Psoas muscle (tissue), 8 donors: ENCODE data around the gene SPIB. TPM values are rescaled to one million over a fixed set of nuclear protein-coding genes. Genes with fewer than 3 reads are reported as not detected.
A peak's percentile ranks its signal among the peaks of the same experiment; 100 is the strongest.
"Not testable (repeated sequence)": the region's sequence is repeated elsewhere in the genome, so short reads cannot be mapped to it uniquely, and the experiment has no call there.

Source experiments
- ATAC-seq, 4 donors: fragments of 200-7000 bp; cut with Tn5 transposase; one replicate each; pipeline ENCODE4 v1.9.1; 2020; ENCODE audit warnings: moderate library complexity in 3 of 4, mild to moderate bottlenecking in 2 of 4
- DNase-seq, 2 donors: peaks; one replicate each; pipeline ENCODE4 v3.0.0-alpha.2; 2020
- H3K27ac ChIP-seq: fragments of 200-600 bp; one replicate; pipeline ENCODE4 v1.8.0; 2022
- H3K27me3 ChIP-seq, 3 donors: fragments of 200-600 bp in 1 of 3; one replicate each; pipeline versions ENCODE4 v1.6.1 to v1.8.0; 2013 to 2022; ENCODE audit warnings: low read length in 2 of 3, mild to moderate bottlenecking in 2 of 3, moderate library complexity in 1 of 3; ENCODE audit not compliant: insufficient read depth in 3 of 3
- H3K36me3 ChIP-seq, 2 donors: fragments of 200-600 bp in 1 of 2; one replicate each; pipeline versions ENCODE4 v1.6.1 to v1.8.0; 2013 to 2022; ENCODE audit warnings: low read depth in 1 of 2, mild to moderate bottlenecking in 1 of 2, moderate library complexity in 1 of 2; ENCODE audit not compliant: insufficient read depth in 1 of 2
- H3K4me1 ChIP-seq: fragments of 200-600 bp; one replicate; pipeline ENCODE4 v1.8.0; 2022
- H3K4me3 ChIP-seq: fragments of 200-600 bp; one replicate; pipeline ENCODE4 v1.8.0; 2022; ENCODE audit warnings: mild to moderate bottlenecking
- H3K9me3 ChIP-seq: fragments of 200-600 bp; one replicate; pipeline ENCODE4 v1.8.0; 2022
- WGBS, 3 donors: extraction: QIAGEN DNeasy Blood & Tissue Kit; methylation state at CpG; one replicate each; pipeline versions ENCODE4 v1.1.6 to v1.1.7; 2013; 5-methylcytosine and 5-hydroxymethylcytosine counted together
- intact Hi-C, 2 donors: fragments of 100-400 bp; cut with DNase I; formaldehyde crosslinking; loops; one replicate each; pipeline versions ENCODE4 v1.11.0 to v1.14.2; 2022
- polyA plus RNA-seq, 3 donors: library from polyadenylated mRNA; stranded (reverse); fragments of 200-250 nt; gene quantifications; one replicate each; pipeline ENCODE4 v1.2.3, GENCODE V29; 2013
- total RNA-seq, 4 donors: library from RNA; stranded (reverse); fragmentation: NEBNext Ultra II Directional in 2 of 4; extraction: Animal tissue kit (Norgen Biotek cat#: 25700) in 2 of 4; gene quantifications; one replicate each; pipeline versions ENCODE4 v1.2.1 to v1.2.4, GENCODE V29; 2021 to 2023
- TF ChIP-seq, protein P1 (sequence below): fragments of 200-600 bp; IDR thresholded peaks from one replicate; pipeline ENCODE4 v1.8.0; 2022; ENCODE audit warnings: antibody characterized with exemption
- donor health status: healthy with polysubstance abuse.
- donor health status: DM: no; HTN: no; CAD: no; lungs with moderate emphysema.
- donor health status: Bipolar disorder and iron deficiency.
- donor health status: healthy.
- donor health status: DM: yes; HTN: yes; CAD: no.
- donor health status: DM: no; HTN: no; CAD: no.
- donor health status: DM: no; HTN: no; CAD: no.
- donor health status: DM: yes; HTN: yes; CAD: no.

Gene SPIB
- total and polyA plus RNA-seq, 7 donors, result 0.05 to 0.44 (median 0.11) TPM; not detected in 2

DNA sequence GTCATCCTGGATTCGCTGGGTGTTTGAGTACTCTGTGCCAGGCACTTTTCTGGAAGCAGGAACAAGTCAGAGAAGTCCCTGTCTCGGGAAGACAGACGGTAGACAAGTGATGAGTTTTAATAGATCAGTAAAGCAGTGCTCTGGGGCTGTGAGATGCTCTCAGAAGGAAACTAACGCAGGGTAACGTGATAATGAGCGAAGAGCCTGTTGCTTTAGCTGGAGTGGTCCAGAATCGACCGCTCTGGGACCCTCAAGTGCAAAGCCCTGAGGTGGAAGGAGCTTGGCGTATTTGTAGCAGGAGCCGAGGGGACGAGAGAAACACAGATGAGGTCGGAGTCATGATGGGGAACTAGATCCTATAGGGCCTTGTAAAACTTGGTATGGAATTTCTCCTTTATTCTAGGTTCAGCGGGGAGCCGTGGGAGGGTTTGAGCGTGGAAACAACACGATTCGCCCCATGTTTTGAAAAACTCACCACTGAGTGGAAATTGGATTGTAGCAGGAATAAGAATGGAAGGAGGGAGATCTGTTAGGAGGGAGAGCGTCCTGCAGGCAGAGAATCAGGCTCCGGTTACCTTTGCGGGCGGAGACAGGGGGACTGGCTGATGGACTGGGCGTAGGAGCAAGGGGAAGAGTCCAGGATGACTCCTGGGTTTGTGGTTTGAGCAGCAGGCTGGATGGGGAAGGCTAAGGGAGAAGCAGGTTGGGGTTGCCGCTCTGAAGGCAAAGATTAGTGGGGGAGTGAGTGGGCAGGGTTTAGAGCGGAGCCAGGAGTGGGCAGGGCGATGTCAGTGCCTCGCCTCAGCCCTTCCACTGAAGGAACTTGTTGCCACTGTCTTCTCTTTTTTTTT lies 33.8 kb upstream of the SPIB start:
- H3K36me3 ChIP-seq, result peaks cover 0 to 32% of the 10 kb centered on the region in 2 donors
- intact Hi-C loops, result loop anchor here in 1 of 2 donors (5.0 kb wide), 1 partner anchor 42 kb away; no protein-coding TSS in a partner anchor
- no peaks in the 10 kb centered on the region for H3K9me3 ChIP-seq
- no peaks in the 10 kb centered on the region for H3K27me3 ChIP-seq
- peak overlapping the region; percentile 79 for H3K27ac ChIP-seq
- WGBS, 3 donors, result 12 to 20% (median 13%) methylated on average over 26 of the region's 26 CpGs
- ATAC-seq (no peak), DNase-seq (no peak)
- TF ChIP-seq, protein P1, sequence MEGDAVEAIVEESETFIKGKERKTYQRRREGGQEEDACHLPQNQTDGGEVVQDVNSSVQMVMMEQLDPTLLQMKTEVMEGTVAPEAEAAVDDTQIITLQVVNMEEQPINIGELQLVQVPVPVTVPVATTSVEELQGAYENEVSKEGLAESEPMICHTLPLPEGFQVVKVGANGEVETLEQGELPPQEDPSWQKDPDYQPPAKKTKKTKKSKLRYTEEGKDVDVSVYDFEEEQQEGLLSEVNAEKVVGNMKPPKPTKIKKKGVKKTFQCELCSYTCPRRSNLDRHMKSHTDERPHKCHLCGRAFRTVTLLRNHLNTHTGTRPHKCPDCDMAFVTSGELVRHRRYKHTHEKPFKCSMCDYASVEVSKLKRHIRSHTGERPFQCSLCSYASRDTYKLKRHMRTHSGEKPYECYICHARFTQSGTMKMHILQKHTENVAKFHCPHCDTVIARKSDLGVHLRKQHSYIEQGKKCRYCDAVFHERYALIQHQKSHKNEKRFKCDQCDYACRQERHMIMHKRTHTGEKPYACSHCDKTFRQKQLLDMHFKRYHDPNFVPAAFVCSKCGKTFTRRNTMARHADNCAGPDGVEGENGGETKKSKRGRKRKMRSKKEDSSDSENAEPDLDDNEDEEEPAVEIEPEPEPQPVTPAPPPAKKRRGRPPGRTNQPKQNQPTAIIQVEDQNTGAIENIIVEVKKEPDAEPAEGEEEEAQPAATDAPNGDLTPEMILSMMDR, result no peak
- peaks cover 8% of the 10 kb centered on the region for H3K4me1 ChIP-seq
- H3K4me3 ChIP-seq, result peak overlapping the region; percentile 74

DNA sequence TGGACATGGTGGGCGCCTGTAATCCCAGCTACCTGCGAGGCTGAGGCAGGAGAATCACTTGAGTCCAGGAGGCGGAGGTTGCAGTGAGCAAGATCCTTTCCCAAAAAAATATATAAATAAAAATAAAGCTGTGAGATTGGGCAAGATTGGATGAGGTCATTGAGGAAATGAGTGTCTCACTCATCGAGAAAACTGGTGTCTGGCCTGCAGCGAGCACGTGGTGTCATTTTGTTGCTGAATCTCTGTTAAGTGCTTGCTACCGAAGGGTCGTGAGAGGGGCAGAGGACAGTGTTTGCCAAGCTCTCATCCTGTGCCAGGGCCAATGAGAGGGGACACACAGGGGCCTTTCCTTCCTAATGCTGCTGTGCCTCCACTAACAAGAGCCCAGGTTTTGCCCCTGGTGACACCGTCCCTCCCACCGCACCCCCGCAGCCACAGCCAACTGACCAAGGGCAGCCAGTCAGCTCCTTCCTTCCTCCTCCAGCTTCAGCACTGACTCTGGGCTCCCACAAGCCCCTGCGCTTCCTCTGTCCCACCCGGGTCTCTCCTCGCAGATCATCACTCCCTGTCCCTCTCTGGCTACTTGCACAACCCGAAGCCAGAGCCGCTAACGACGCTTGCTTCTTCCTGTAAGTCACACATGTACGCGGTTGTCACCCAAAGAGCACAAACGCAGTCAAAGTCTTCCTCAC lies 31.4 kb upstream of the SPIB start:
- H3K36me3 ChIP-seq, result peaks cover 0 to 8% of the 10 kb centered on the region in 2 donors
- ATAC-seq (no peak), DNase-seq (no peak)
- intact Hi-C loops, result loop anchor here in 1 of 2 donors (5.0 kb wide), 1 partner anchor 40 kb away; no protein-coding TSS in a partner anchor
- H3K4me3 ChIP-seq, result no peak overlapping the region
- H3K4me1 ChIP-seq, result peaks cover 8% of the 10 kb centered on the region
- 85 to 89% (median 87%) methylated on average over 19 to 21 of the region's 21 CpGs for WGBS, 3 donors
- TF ChIP-seq, protein P1, result no peak
- no peak overlapping the region for H3K27ac ChIP-seq
- no peaks in the 10 kb centered on the region for H3K9me3 ChIP-seq
- no peaks in the 10 kb centered on the region for H3K27me3 ChIP-seq

DNA sequence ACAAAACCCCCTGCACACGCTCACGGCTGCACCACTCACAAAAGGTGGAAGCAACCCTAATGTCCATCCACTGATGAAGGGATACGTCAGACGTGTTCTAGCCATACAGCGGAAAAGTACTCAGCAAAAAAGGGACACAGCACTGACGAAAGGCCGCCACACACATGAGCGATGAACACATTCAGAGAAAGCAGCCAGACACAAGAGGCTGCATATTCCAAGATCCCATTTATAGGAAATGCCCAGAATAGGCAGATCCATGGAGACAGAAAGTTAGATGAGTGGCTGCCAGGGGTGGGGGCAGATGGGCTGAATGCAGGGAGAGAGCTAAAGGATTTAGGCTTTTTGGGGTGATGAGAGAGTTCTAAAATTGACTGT lies 30.9 kb upstream of the SPIB start:
- intact Hi-C loops, result loop anchor here in 1 of 2 donors (5.0 kb wide), 1 partner anchor 39 kb away; no protein-coding TSS in a partner anchor
- H3K27me3 ChIP-seq, result no peaks in the 10 kb centered on the region
- peaks cover 0 to 3% of the 10 kb centered on the region in 2 donors for H3K36me3 ChIP-seq
- H3K4me1 ChIP-seq, result peaks cover 8% of the 10 kb centered on the region
- H3K27ac ChIP-seq, result no peak overlapping the region
- no peak overlapping the region for H3K4me3 ChIP-seq
- no peaks in the 10 kb centered on the region for H3K9me3 ChIP-seq
- DNase-seq (no peak), ATAC-seq (no peak)
- TF ChIP-seq, protein P1, result no peak
- WGBS, 3 donors, result 92 to 94% (median 93%) methylated on average over 8 of the region's 8 CpGs

DNA sequence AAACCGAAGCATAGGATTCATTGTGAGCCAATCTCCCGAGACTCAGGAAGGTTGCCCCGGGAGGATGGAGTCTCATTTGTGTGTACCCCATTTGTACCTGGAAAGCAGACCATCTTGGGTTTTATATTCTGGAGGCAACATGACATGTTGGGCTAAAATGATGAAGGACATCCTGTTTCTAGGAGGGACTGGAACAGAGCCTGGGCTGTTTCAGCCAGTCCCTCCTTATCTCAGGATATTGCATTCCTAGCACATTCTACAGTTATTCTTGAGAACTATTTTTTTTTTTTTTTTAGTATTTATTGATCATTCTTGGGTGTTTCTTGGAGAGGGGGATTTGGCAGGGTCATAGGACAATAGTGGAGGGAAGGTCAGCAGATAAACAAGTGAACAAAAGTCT lies 28.4 kb upstream of the SPIB start:
- WGBS, 3 donors, result 89 to 91% (median 91%) methylated on average over 3 of the region's 3 CpGs
- intact Hi-C loops, result not testable (repeated sequence)

DNA sequence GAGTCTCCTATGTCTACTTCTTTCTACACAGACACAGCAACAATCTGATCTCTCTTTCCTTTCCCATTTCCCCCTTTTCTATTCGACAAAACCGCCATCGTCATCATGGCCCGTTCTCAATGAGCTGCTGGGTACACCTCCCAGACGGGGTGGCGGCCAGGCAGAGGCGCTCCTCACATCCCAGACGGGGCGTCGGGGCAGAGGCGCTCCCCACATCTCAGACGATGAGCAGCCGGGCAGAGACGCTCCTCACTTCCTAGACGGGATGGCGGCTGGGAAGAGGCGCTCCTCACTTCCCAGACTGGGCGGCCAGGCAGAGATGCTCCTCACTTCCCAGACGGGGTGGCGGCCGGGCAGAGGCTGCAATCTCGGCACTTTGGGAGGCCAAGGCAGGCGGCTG lies 27.8 kb upstream of the SPIB start:
- DNase-seq, intact Hi-C loops, H3K9me3 ChIP-seq, H3K4me3 ChIP-seq, H3K27ac ChIP-seq, H3K36me3 ChIP-seq, H3K4me1 ChIP-seq, H3K27me3 ChIP-seq, ATAC-seq: not testable (repeated sequence)
- 95 to 96% (median 95%) methylated on average over 19 to 22 of the region's 23 CpGs for WGBS, 3 donors

More for the DNA sequence above, 28.4 kb upstream of the SPIB start:
- H3K4me3 ChIP-seq, H3K36me3 ChIP-seq, H3K9me3 ChIP-seq, ATAC-seq, H3K4me1 ChIP-seq, DNase-seq, H3K27me3 ChIP-seq, H3K27ac ChIP-seq: not testable (repeated sequence)
